COLO668 (cell line): ENCODE results near the gene MARK4.
"Not testable (repeated sequence)": the region's sequence is repeated elsewhere in the genome, so short reads cannot be mapped to it uniquely, and the experiment has no call there.

Source experiments
- DNase-seq: peaks from one replicate; lab custom pipeline; 2025; ENCODE audit not compliant: unreplicated experiment; lab: John Stamatoyannopoulos, UW

The MARK4 gene

GRCh38 chr19:45250832-45251451, at the start of gene MARK4:
Gene MARK4 (plus strand): TSS chr19:45251271. CDS start chr19:45251589, 318 bp downstream.
- peak; percentile 43 for DNase-seq

DNA sequence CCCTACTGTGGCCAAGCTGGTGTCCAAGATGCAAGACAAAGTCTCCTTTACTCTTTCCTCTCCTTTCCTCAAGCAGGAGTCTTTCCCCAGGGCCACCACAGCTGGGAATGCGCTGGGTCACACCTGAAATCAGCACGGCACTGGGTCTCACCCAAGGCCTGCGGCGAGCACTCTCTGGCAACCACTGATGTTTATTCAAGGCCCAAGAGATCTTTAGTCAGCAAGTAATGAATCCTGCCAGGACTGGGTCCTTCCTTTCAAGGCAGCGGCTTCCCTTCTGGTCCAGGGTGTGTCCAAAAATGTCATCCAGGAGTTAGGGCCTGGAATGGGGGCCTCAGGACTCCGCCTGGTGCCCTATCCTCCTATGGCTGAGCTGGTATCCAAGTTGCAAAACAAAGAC, 48.4 kb upstream of the MARK4 start:
- no peak for DNase-seq

- no peak for DNase-seq
These were observed 45.3 kb upstream of the MARK4 start for GRCh38 chr19:45205810-45206209.

GRCh38 chr19:45206328-45206727, 44.7 kb upstream of the MARK4 start:
- DNase-seq = no peak

DNA sequence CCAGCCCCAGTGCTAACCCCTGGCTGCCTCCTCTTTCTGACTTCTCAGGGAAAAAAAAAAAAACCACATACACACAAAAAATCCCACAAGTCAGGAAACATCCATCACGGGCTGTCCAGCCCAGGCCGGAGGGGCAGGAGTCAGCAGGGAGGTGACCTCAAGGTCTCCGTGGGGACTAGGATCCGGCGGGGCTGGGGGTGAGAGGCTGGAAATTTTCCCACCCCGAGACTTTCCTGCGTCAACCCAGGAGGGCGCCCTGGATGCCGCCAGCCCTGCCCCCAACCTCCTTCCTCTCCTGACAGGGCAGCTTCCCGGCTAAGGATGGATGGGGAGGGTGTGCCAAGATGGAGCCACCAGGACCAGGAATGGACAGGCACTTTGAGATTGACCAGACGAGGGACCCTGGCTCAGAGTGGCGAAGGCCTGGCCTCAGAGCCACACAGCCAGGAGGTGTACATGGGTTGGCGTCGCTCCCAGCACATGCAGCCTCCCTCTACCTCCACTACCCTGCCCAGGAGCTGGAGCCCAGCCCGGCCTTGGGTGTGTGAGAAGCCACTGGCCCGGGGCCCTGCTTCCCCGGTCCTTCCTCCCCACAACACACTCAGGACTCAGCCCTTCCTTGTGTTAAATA, 39.2 kb upstream of the MARK4 start:
- DNase-seq = no peak

GRCh38 chr19:45213031-45213430, 38.0 kb upstream of the MARK4 start:
- no peak for DNase-seq

DNA sequence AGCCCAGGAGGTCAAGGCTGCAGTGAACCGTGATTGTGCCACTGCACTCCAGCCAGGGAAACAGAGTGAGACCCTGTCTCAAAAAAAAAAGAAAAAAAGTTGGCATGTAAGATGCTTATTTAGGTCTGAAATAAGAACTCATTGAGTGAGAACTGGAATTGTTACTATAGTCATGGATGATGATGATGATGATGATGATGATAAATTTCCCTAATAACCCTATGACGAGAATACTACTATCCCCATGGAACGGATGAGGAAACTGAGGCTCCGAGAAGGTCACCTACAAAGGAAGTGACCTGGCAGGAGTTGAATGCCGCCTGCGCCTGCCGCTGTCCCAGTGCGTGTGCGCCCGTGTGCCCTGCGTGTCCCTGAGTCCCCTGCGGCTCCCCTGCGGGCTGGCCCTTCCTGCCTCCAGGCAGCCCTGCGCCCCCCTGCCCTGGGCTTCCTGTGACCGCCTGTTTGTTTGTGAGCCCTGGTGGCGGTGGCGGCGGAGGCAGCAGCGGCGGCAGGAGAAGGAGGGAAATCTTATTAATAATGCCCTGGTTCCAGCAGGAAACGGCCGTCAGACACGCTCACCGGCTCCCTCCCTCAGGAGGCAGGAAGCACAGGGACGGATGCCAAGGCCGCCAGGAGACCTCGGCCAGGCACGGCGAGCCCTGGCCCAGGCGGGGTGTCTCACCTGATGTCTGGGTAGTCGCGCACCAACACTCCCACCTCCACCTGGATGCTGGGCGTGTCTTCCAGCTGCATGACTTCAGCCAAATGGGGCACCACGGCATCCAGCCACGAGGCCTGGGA, 35.5 kb upstream of the MARK4 start:
- DNase-seq = peak; percentile 9

GRCh38 chr19:45216667-45217066, 34.4 kb upstream of the MARK4 start:
- DNase-seq = no peak

DNA sequence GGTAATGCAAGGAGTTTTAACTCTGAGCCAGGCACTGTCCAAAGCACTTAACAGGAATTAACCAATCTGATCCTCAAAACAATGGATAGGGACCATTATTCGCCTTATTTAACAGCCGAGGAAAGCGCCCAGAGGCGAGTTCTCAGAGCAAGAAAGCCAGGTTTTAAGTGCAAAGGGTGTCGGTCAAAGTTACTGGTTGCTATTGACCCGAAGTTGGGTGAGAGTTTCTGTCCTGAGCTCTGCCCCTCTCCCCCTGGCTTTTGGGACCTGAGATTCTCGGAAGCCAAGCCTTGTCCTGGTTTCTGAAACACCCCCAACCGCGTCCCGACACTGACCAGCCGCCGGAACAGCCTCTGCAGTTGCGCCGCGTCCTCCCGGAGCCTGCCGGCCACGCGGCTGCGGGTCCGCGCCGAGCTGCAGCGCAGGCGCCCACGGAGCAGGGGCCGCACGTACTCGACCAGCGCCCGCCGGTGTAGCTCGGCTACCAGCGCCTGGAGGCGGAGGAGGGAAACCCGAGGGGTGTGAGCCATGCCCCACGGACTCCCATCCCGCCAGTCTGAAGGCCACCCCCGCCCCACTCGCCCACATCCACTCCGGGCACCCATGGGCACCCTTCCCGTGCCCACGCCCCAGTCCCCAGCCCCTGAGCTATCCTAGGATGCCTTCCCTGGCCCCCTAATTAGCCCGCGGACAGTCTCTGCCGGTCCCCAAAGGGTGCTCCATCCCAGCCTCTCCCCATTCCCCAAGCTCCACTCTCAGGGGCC, 33.7 kb upstream of the MARK4 start:
- no peak for DNase-seq

- DNase-seq = no peak
These were observed 33.1 kb upstream of the MARK4 start for GRCh38 chr19:45217957-45218334.

GRCh38 chr19:45218426-45218825, 32.6 kb upstream of the MARK4 start:
- DNase-seq = no peak

DNA sequence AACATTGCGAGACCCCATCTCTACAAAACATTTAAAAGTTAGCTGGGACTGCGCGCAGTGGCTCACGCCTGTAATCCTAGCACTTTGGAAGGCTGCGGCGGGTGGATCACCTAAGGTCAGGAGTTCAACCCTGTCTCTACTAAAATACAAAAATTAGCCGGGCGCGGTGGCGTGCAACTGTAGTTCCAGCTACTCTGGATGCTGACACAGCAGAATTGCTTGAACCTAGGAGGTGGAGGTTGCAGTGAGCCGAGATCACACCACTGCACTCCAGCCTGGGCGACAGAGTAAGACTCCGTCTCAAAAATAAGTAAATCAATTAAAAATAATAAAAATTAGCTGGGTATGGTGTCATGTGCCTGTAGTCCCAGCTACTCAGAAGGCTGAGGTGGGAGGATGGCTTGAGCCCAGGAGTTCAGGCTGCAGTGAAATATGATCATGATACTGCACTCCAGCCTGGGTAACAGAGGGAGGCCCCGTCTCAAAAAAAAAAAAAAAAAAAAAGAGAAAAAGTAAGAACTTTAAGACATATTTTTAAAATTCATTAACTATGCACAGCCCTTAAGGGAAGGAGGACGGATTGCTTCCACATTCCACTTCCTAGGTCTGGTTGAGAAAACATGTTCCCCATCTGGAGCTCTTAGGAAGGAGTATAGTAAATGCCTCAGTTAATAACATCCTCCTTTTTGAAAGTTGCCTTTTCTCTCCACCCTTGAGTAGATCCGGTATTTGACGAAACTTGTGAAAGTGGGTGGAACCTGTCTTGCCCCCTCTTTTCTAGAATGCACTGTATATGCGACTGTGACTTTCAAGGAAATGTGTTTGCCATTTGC, 31.9 kb upstream of the MARK4 start:
- DNase-seq = no peak

GRCh38 chr19:45222724-45223123, 28.3 kb upstream of the MARK4 start:
- no peak for DNase-seq

GRCh38 chr19:45223879-45224278, 27.2 kb upstream of the MARK4 start:
- DNase-seq = no peak

GRCh38 chr19:45224645-45225044, 26.4 kb upstream of the MARK4 start:
- DNase-seq = no peak

- not testable (repeated sequence) for DNase-seq
These were observed 22.0 kb upstream of the MARK4 start for GRCh38 chr19:45229056-45229455.

GRCh38 chr19:45231891-45232290, 19.2 kb upstream of the MARK4 start:
- DNase-seq = no peak

DNA sequence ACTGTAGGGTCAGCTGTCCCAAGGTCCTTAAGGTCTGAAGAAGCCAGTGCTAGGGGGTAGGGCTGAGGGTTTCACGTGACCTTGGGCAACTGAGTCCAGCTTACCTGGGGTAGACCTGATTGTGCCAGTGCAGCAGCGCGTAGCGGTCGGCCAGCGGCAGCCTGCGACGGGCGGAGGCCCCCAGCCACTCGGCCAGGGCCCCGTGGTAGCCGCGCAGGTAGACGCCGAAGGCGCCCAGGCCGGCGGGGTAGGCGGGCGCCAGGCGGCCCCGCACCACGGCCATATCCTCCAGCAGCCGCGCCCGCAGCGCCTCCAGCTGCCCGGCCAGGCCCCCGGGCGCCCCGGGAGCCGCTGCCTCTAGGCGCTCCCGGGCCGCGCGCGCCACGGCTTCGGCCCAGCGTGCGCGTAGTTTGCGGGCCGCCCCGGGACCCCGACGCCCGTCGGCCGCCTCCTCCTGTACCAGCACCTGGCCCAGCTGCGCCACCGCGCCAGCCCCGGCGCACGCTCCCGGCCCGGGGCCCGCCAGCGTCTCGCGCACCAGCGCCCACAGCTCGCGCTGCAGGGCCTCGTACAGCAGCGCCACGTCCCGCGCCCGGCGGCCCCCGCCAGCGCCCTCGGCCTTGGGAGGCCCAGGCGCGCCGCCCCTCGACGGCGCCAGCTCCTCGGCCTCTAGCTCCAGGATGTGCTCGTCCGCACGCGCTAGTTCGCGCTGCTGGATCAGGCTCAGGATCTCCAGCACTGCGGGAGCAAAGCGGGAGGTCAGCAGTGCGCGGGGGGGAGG, 16.8 kb upstream of the MARK4 start:
- DNase-seq = no peak

DNA sequence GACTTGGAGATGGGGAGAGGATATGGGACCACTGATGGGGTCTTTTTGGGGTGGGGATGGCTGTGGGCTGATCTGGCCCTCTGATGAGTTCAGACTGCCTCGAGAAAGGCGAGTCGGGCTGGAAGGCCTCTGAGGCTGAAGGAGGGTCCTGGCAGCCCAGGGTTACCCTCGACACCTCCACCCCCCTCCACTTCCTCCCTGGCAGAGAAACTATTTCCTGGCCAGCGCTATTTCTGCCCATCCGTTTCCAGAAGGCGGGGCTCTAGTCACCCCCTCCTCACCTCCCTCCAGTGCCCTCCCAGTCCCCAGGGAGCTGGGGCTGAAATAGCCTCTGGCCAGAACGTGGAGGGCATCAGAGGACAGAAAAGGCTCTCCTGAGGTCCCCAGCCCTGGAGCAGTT, 15.6 kb upstream of the MARK4 start:
- DNase-seq = no peak

DNA sequence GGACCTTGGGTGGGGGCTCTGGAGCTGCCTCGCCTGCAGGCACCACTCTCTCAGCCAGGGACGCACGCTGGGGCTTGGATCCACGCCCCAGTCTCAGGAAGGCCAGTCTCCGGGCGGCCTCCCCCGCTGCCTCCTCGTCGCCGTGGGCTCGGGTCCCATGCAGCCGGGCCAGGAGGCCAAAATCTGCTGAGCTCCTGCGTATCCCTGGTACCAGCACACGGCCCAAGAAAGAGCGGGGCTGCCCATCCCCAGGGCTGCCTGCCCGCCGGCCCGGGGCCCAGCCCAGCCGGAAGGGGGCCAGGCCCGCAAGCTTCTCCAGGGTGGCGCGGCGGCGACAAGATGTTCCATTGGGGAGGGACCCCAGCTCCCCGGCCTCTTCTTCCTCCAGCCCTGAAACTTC, 12.5 kb upstream of the MARK4 start:
- DNase-seq = no peak
